Transverse colon (tissue), 4 donors: ENCODE data around the gene BTBD10. TPM values are rescaled to one million over a fixed set of nuclear protein-coding genes. Genes with fewer than 3 reads are reported as not detected.

Experiments used
- DNase-seq: peaks from one replicate; pipeline ENCODE4 v3.0.0-alpha.2; 2019
- H3K27ac ChIP-seq, 4 donors: fragments of 200-600 bp; sonication (generic); 2 replicates each; pipeline ENCODE4 v1.5.1; 2016 to 2018; ENCODE audit warnings: inconsistent platforms in 4 of 4
- H3K27me3 ChIP-seq: fragments of 200-600 bp; sonication (generic); 2 replicates; pipeline ENCODE4 v1.5.1; 2017; ENCODE audit warnings: inconsistent platforms
- H3K36me3 ChIP-seq, 4 donors: fragments of 200-600 bp; sonication (generic); 2 replicates each; pipeline ENCODE4 v1.5.1; 2017 to 2019; ENCODE audit warnings: inconsistent platforms in 4 of 4
- H3K4me1 ChIP-seq, 4 donors: fragments of 200-600 bp; sonication (generic); 2 replicates each; pipeline ENCODE4 v1.5.1; 2017 to 2020; ENCODE audit warnings: inconsistent platforms in 4 of 4
- H3K4me3 ChIP-seq, 4 donors: fragments of 200-600 bp; sonication (generic); 1 replicate in 1 of 4; 2 replicates in 3 of 4; pipeline versions ENCODE4 v1.5.1 to v1.6.1; 2017 to 2019; ENCODE audit warnings: inconsistent platforms in 4 of 4
- H3K9me3 ChIP-seq, 2 donors: fragments of 200-600 bp; sonication (generic); 2 replicates each; pipeline ENCODE4 v1.5.1; 2017 to 2019; ENCODE audit warnings: inconsistent platforms in 2 of 2
- EP300 ChIP-seq: sonication (generic); formaldehyde crosslinking; IDR thresholded peaks from one replicate; pipeline ENCODE4 v1.6.1; 2017; ENCODE audit warnings: antibody characterized with exemption, low read depth
- POLR2A ChIP-seq: fragments of 450-650 bp; IDR thresholded peaks from one replicate; pipeline ENCODE4 v1.6.1; 2016; ENCODE audit warnings: antibody characterized with exemption, mild to moderate bottlenecking, moderate library complexity
- POLR2AphosphoS5 ChIP-seq, 3 donors: sonication (generic); formaldehyde crosslinking; IDR thresholded peaks; one replicate each; pipeline ENCODE4 v1.6.1; 2016; ENCODE audit warnings: antibody characterized with exemption in 3 of 3
- WGBS, 2 donors: methylation state at CpG; one replicate each; pipeline ENCODE4 v1.1.5; 2018; ENCODE audit warnings: low coverage in 1 of 2; 5-methylcytosine and 5-hydroxymethylcytosine counted together
- in situ Hi-C, 4 donors: fragments of 200-750 bp; cut with MboI; loops; one replicate each; pipeline versions ENCODE4 v1.15.0 to v1.15.1; 2017; ENCODE audit warnings: low sequenced_read_pairs in 3 of 4, low pct_ligation_motif_present in 1 of 4, low pct_unique_long_range_greater_than_20kb in 1 of 4
- intact Hi-C: fragments of 100-400 bp; cut with DNase I; formaldehyde crosslinking; loops from one replicate; pipeline ENCODE4 v1.15.1; 2023; ENCODE audit warnings: low total_unique reads
- total RNA-seq, 4 donors: library from RNA; depleted of rRNA; stranded (reverse); fragments of >200 nt; gene quantifications; one replicate each; pipeline ENCODE4 v1.1.0, GENCODE V29; 2016
- TF ChIP-seq, protein P1 (sequence below), 5 experiments: fragments of 200-600 bp in 3 of 5; fragments of 450-650 bp in 2 of 5; sonication (generic) in 3 of 5; IDR thresholded peaks; 1 replicate in 2 of 5; 2 replicates in 3 of 5; pipeline ENCODE4 v1.5.1; 2016 to 2017; ENCODE audit warnings: antibody characterized with exemption in 5 of 5, inconsistent platforms in 3 of 5, mild to moderate bottlenecking in 2 of 5, moderate library complexity in 1 of 5

Gene BTBD10
- total RNA-seq, 4 donors from 2014 or later, result 9.0 to 39.9 (median 32.9) TPM

DNA sequence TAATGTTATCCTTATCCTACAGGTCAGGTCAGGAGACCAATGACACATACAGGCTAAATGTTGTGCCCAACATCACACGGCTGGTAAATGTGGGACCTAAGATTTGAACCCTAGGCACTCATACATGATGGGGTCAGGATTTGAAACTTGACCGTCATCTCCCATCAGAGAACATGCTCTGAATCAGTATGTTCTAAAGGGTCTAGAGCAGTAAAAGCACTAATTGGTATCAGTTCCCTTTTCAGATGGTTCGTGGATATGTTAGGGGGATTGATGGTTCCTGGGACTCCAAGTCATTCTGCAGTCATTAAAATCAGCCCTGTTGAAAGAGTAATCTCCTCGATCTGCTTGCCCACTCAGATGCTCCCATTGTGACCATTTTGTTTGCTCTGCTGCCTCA, 120.0 kb downstream of the BTBD10 start:
- no peak overlapping the region for H3K27ac ChIP-seq
- no peaks in the 10 kb centered on the region for H3K36me3 ChIP-seq
- H3K27me3 ChIP-seq, result no peaks in the 10 kb centered on the region
- H3K4me1 ChIP-seq, result peaks cover 0 to 21% (median 11%) of the 10 kb centered on the region in 4 donors
- no peak for DNase-seq
- H3K9me3 ChIP-seq, result no peaks in the 10 kb centered on the region
- intact Hi-C loops (loop anchor here (5.0 kb wide), 2 partner anchors 131 to 381 kb away; no protein-coding TSS in a partner anchor), in situ Hi-C loops (loop anchor here (5.0 to 25.0 kb wide), 6 partner anchors 106 to 381 kb away; no protein-coding TSS in a partner anchor)
- TF ChIP-seq POLR2A, result no peak
- TF ChIP-seq EP300, result no peak
- TF ChIP-seq POLR2AphosphoS5 (IDR thresholded peaks at IDR 0.05), result no peak
- TF ChIP-seq, protein P1, sequence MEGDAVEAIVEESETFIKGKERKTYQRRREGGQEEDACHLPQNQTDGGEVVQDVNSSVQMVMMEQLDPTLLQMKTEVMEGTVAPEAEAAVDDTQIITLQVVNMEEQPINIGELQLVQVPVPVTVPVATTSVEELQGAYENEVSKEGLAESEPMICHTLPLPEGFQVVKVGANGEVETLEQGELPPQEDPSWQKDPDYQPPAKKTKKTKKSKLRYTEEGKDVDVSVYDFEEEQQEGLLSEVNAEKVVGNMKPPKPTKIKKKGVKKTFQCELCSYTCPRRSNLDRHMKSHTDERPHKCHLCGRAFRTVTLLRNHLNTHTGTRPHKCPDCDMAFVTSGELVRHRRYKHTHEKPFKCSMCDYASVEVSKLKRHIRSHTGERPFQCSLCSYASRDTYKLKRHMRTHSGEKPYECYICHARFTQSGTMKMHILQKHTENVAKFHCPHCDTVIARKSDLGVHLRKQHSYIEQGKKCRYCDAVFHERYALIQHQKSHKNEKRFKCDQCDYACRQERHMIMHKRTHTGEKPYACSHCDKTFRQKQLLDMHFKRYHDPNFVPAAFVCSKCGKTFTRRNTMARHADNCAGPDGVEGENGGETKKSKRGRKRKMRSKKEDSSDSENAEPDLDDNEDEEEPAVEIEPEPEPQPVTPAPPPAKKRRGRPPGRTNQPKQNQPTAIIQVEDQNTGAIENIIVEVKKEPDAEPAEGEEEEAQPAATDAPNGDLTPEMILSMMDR (IDR thresholded peaks at IDR 0.05), result no peak
- 82% methylated on average over 4 of the region's 4 CpGs; no CpG with 5 or more reads in 1 of the 2 donors for WGBS, 2 donors
- H3K4me3 ChIP-seq, result no peak overlapping the region

DNA sequence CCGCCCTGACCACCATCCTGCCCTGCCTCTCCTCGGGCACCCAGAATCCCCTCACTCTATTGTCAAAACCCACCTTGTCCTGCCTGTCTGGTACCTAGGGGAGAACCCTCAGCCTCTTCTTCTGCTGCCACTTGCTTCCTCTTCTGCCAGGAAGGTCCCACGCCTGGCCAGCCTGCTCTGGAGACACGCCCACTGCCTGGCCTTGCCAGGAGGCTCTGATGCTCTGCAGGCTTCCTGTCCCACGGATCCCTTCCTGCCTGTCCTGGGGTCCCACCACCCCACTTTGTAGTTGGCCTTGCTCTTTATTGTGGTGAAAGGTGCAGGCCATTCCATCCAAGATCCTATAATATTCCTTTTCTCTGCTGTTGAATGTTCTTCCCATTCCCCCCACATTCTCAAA, 122.0 kb downstream of the BTBD10 start:
- H3K4me1 ChIP-seq, result peaks cover 0 to 22% (median 15%) of the 10 kb centered on the region in 4 donors
- H3K36me3 ChIP-seq, result no peaks in the 10 kb centered on the region
- TF ChIP-seq EP300 (no peak), POLR2A (no peak), POLR2AphosphoS5 (IDR thresholded peaks at IDR 0.05) (no peak)
- TF ChIP-seq, protein P1 (IDR thresholded peaks at IDR 0.05), result no peak
- no peak overlapping the region for H3K4me3 ChIP-seq
- in situ Hi-C loops, result loop anchor here (5.0 to 25.0 kb wide), 6 partner anchors 104 to 379 kb away; no protein-coding TSS in a partner anchor
- WGBS, 2 donors, result 58 to 79% methylated on average over 2 to 5 of the region's 5 CpGs
- no peaks in the 10 kb centered on the region for H3K27me3 ChIP-seq
- intact Hi-C loops, result loop anchor here (5.0 kb wide), 2 partner anchors 129 to 379 kb away; no protein-coding TSS in a partner anchor
- H3K27ac ChIP-seq, result no peak overlapping the region
- no peak for DNase-seq
- no peaks in the 10 kb centered on the region for H3K9me3 ChIP-seq

DNA sequence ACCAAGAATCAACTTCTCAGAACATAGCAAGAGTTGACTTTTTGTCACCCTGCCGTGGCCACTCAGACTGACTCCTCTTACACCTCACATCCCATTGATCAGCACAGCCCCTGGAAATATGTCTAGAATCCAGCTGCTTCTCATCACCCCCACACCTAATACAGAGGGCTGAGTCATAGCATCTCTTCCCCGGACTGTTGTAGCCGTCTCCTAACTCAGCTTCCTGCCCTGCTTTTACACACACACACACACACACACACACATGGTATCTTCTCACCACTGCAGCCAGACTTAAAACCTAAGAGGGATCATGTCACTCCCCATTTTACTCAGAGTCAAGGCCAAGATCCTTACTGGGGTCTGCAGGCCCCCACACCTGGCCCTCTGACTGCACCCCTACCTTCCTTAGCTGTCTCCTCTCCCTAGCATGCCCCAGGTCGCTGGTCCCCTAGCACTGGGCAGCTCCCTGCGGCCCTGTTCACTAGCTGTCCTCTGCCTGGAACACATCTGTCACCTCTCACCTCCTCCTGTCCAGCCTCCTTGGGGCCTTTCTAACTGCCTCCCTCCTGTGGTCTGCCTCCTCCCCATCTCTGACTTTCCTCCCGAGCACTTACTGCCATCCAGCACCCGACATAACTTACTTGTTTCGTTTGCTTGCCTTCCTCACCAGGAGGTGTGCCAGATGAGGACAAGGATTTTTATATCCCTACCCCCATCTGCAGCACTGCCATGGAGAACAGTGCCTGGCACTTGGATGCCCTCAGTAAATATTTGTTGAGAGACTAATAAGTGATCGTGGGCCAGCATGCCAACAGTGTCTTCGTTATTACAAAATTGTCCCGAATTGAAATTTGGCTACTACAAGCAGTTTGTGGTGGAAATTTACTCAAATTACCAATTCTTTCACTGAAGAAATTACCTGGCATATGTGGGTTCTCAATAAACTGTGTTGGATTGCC, 123.5 kb downstream of the BTBD10 start:
- intact Hi-C loops, result loop anchor here (5.0 kb wide), 2 partner anchors 127 to 377 kb away; no protein-coding TSS in a partner anchor
- 66 to 67% methylated on average over 7 to 11 of the region's 11 CpGs for WGBS, 2 donors

More for the DNA sequence above, 123.5 kb downstream of the BTBD10 start:
- DNase-seq, result no peak
- no peaks in the 10 kb centered on the region for H3K27me3 ChIP-seq
- no peaks in the 10 kb centered on the region for H3K9me3 ChIP-seq
- TF ChIP-seq POLR2AphosphoS5 (IDR thresholded peaks at IDR 0.05) (no peak), EP300 (no peak), POLR2A (no peak)
- TF ChIP-seq, protein P1 (IDR thresholded peaks at IDR 0.05), result no peak
- no peak overlapping the region for H3K27ac ChIP-seq
- in situ Hi-C loops, result loop anchor here (5.0 to 25.0 kb wide), 6 partner anchors 102 to 377 kb away; no protein-coding TSS in a partner anchor
- no peak overlapping the region for H3K4me3 ChIP-seq
- H3K4me1 ChIP-seq, result peaks cover 0 to 29% (median 15%) of the 10 kb centered on the region in 4 donors
- H3K36me3 ChIP-seq, result no peaks in the 10 kb centered on the region
